Measurements from ENCODE around the gene ZNF664. TPM values are rescaled to one million over a fixed set of nuclear protein-coding genes. Genes with fewer than 3 reads are reported as not detected.
A peak's percentile ranks its signal among the peaks of the same experiment; 100 is the strongest.

Gene ZNF664
- total RNA-seq, 1 experiment from 2014 or later, result 32.1 TPM

- DNase-seq (ENCODE audit: low read depth), result peak; percentile 58
Observed at GRCh38 chr12:124032265-124032886, 59.4 kb downstream of the ZNF664 start.

- DNase-seq (ENCODE audit: low read depth), result no peak
Observed at GRCh38 chr12:124033859-124034258, 60.8 kb downstream of the ZNF664 start.

DNA sequence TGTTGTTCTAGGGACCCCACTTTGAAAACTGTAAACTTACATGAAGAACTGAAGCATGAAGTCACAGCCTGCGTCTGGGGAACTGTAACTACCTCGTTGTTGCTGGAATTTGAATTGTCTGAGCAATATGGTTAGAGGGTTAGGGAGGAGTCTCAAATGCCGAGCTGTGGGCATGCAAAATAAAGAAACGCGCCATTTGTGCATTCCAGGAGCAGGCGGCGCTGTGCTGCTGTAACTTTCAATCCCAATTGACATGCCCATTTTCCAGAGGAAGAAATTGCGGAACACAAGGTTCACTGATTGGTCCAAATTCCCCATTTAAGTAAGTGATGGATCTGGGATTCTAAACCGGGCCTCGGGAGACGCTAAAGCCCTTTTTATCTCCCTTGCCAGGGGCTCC is 61.3 kb downstream of the ZNF664 start:
- DNase-seq (ENCODE audit: low read depth), result no peak

DNA sequence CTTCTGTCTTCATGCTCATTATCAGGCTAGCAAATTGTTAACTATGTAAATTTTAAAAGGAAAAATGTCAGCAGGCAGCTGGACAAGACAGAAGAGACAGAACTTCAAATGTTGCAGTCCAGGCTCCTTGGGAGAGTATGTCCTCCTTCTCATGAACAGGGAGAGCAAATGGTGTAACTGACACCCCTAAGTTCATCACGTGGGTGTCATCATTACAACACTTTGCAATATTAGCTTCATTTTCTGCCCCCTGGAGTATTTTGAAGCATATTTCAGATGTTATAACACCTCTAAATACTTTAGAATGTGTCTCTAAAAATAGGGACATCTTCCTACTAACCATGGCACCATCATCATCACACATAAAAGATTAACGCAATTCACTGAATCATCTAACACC is 62.1 kb downstream of the ZNF664 start:
- no peak for DNase-seq (ENCODE audit: low read depth)

DNA sequence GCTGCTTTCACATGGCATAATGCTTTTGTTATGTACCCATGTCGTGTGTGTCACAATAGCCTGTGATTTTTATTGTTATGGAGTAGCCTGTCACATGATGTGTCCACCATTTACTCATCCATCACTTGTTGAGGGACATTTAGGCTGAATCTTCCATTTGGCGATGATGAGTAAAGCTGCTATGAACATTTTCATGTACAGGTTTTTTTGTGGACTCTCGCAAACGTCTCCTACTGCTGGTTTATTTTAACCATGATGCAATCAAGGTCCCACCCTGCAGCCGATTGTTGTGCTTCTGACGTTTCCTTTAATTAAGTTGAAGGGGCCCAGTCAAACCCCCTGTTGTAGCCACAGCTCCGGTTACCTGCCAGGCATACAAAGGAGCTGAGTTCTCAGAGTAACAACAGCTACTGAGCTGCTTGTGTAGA is 63.2 kb downstream of the ZNF664 start:
- DNase-seq (ENCODE audit: low read depth), result no peak

- DNase-seq (ENCODE audit: low read depth), result peak; percentile 44
Observed at GRCh38 chr12:124036657-124037109, 63.7 kb downstream of the ZNF664 start.

DNA sequence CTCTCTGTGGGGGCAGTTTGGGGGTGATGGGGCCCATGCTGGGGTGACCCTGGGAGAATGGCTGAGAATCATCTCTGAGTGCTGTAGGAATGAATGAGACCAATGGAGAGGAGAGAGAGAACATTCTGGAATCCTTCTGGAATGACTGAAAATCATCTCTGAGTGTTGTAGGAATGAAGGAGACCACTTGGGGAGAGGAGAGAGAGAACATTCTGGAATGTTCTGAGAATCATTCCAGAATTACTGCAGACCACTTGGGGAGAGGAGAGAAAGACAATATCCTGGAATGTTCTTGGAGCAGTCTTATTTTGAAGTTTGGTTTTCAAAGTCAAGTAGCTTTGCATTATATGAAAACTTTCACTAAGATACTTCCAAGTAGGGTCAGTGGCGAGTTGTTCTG is 64.3 kb downstream of the ZNF664 start:
- DNase-seq (ENCODE audit: low read depth), result no peak

GRCh38 chr12:124039276-124039675 is 66.3 kb downstream of the ZNF664 start:
- peak; percentile 70 for DNase-seq (ENCODE audit: low read depth)

DNA sequence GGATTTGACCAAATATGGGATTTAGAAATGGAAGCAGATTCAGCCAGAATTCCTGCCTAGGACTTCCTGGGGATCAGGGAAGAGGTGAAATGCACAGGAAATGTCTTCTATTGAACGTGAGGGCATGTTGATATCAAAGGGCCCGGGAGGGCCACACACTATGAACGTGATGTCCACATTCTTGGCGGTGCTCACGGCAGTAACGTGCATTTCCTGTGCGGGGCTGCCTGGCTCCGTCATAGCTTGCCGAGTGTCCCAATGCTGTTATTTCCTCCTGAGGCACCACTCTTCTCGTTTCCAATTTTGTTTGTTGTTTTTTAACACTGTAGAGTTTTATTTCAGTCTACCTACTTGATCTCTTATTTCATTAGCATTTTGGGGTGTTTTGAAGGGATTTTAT is 67.3 kb downstream of the ZNF664 start:
- DNase-seq (ENCODE audit: low read depth), result no peak

DNA sequence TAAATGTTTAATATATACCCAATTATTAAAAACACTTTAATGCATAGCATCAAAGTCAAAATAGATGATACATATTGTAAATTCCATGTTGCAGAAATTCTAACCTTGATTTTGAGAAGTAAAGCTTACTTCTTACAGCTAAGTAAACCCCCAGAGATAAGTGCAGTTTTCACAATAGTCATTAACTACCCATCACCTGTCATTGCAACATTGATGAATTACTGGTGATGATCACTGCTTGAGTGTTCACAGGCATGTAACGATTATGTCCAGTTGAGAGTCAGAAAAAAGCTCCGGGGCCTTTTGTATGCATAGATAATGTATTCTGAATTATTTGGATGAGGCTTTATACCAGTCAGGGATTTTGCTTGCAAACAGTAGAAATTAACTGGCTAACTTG is 67.7 kb downstream of the ZNF664 start:
- no peak for DNase-seq (ENCODE audit: low read depth)

GRCh38 chr12:124041907-124042306 is 68.9 kb downstream of the ZNF664 start:
- no peak for DNase-seq (ENCODE audit: low read depth)

GRCh38 chr12:124044021-124044420 is 71.0 kb downstream of the ZNF664 start:
- DNase-seq (ENCODE audit: low read depth), result no peak

GRCh38 chr12:124044809-124045321 is 71.8 kb downstream of the ZNF664 start:
- peak; percentile 20 for DNase-seq (ENCODE audit: low read depth)

DNA sequence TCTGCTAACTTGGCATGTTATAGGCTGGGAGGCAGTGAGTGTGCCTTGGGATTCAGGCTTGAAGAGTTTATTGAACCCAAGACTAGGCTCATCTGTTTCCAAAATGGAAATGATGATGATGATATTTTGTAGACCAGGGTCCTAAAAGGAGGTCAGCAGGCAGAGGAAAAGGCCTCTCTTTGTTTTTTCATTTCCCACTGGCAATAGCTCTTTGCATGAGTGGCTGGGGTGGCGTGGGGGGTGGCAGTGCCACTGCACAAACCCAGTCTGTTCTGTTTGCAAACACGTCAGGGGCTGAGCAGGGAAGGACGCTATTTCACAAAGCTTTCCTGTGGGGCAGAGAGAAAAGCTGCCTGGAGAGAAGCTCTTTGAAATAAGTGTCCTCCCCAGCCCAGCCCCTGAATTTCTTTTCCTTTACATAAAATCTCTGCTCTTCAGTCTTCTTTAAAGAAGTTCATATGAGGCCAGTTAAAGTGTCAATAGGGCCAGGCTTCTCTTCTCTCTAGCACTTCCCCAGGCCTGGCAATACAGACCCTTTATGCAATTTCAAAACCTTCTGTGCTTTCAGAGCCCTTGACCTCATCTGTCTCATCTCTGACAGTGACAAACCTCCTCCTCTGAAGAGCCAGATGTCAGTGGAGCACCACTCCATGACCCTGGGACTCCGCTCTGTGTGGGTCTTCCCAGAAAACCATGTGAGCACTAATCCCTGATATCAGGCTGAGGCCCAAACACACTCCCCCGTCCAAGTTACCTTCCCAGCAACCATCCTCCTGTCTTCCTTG is 72.8 kb downstream of the ZNF664 start:
- no peak for DNase-seq (ENCODE audit: low read depth)

GRCh38 chr12:124046456-124046740 is 73.4 kb downstream of the ZNF664 start:
- no peak for DNase-seq (ENCODE audit: low read depth)

DNA sequence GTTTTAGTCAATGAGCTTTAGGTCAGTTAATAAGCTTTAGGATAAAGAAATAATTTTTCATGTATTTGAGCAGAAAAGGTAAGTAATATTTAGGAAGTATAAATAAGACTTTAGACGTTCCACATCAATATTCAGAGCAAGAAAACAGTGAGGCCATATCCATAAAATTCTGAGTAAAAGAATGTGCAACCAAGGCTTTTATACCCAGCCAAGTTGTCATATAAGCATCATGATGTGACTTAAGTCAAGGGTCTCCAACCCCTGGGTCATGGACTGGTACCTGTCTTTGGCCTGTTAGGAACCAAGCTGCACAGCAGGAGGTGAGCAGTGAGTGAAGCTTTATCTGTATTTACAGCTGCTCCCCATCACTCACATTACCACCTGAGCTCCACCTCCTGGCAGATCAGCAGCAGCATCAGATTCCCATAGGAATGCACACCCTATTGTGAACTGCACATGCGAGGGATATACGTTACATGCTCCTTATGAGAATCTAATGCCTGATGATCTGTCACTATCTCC is 74.1 kb downstream of the ZNF664 start:
- no peak for DNase-seq (ENCODE audit: low read depth)

- DNase-seq (ENCODE audit: low read depth), result no peak
Observed at GRCh38 chr12:124049451-124050094, 76.6 kb downstream of the ZNF664 start.

GRCh38 chr12:124053851-124054250 is 80.8 kb downstream of the ZNF664 start:
- peak; percentile 67 for DNase-seq (ENCODE audit: low read depth)

- no peak for DNase-seq (ENCODE audit: low read depth)
Observed at GRCh38 chr12:124055066-124055465, 82.1 kb downstream of the ZNF664 start.

- no peak for DNase-seq (ENCODE audit: low read depth)
Observed at GRCh38 chr12:124057691-124058090, 84.7 kb downstream of the ZNF664 start.

DNA sequence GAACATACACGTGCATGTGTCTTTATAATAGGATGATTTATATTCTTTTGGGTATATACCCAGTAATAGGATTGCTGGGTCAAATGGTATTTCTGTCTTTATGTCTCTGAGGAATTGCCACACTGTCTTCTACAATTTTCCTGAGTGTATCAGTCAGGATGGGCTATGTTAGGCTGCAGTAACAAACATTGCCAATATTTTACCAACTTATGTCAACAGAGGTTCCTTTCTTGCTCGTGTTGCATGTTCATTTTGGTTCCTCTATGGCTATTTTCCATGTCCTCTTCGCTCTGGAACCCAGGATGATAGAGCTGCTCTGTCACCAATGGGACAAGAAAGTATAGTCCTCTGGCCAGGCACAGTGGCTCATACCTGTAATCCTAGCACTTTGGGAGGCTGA is 86.7 kb downstream of the ZNF664 start:
- no peak for DNase-seq (ENCODE audit: low read depth)

All from RPMI7951 (cell line).